Measurements from ENCODE around the gene CRELD2. TPM values are rescaled to one million over a fixed set of nuclear protein-coding genes. Genes with fewer than 3 reads are reported as not detected.

The CRELD2 gene
- total RNA-seq, 1 donor from 2014 or later: 17.5 TPM

DNA sequence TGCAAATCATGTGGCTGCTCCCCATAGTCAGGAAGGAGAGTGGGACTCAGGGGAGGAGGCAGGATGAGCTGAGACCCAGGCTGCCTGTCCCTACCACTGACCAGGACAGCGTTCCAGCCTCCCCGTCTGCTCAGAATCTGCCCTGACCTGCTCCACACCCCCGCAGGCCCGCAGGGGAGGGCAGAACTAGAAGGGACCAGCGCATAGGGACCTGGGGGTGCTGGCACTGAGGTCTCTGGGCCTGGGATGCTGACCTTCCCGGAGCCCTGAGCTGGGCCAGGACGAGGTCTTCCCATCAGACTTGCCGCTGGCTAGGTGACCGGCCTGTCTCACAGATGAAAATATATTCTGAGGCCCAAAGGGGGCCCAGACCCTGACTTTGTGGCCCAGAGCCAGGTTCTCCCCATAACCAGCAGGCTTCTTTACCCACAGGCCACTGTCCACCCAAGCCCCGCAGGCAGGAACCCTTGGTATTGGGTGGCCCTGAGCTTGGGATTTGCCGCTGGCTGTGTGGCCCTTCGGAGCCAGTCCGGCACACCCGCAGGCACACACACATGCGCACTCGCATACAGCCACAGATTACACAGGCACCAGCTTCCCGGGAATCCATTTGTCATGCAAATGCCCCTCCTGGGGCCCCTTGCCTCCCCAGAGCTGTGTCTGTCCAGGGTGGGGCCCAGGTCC, 28.3 kb downstream of the CRELD2 start:
- no peak for DNase-seq

DNA sequence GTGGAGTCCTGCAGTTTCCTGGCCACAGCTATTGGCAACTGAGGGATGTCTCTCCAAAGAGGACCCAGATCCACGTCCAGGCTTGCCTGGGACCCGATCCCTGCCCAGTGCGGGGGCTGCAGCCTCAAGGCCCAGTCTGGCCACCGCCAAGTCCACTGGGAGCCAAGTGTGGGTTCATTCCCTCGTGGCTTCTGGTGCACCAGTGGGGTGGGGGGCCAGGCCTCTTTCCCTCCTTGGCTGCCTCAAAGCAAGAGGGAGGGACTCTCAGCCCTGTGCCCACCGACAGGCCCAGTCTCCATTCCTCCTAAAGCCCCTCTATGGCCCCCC, 28.8 kb downstream of the CRELD2 start:
- no peak for DNase-seq

GRCh38 chr22:49948116-49948957, 29.9 kb downstream of the CRELD2 start:
- DNase-seq: no peak

GRCh38 chr22:49948958-49949913, 30.8 kb downstream of the CRELD2 start:
- DNase-seq: no peak

- DNase-seq: no peak
These were observed 31.5 kb downstream of the CRELD2 start for GRCh38 chr22:49949914-49950292.

- no peak for DNase-seq
These were observed 32.1 kb downstream of the CRELD2 start for GRCh38 chr22:49950396-49950994.

- DNase-seq: no peak
These were observed 32.7 kb downstream of the CRELD2 start for GRCh38 chr22:49951000-49951677.

GRCh38 chr22:49951678-49951985, 33.2 kb downstream of the CRELD2 start:
- no peak for DNase-seq

- no peak for DNase-seq
These were observed 33.8 kb downstream of the CRELD2 start for GRCh38 chr22:49951986-49952896.

GRCh38 chr22:49953027-49953679, 34.7 kb downstream of the CRELD2 start:
- no peak for DNase-seq

GRCh38 chr22:49953680-49954344, 35.4 kb downstream of the CRELD2 start:
- DNase-seq: no peak

- DNase-seq: no peak
These were observed 35.9 kb downstream of the CRELD2 start for GRCh38 chr22:49954354-49954753.

- no peak for DNase-seq
These were observed 36.7 kb downstream of the CRELD2 start for GRCh38 chr22:49954991-49955580.

DNA sequence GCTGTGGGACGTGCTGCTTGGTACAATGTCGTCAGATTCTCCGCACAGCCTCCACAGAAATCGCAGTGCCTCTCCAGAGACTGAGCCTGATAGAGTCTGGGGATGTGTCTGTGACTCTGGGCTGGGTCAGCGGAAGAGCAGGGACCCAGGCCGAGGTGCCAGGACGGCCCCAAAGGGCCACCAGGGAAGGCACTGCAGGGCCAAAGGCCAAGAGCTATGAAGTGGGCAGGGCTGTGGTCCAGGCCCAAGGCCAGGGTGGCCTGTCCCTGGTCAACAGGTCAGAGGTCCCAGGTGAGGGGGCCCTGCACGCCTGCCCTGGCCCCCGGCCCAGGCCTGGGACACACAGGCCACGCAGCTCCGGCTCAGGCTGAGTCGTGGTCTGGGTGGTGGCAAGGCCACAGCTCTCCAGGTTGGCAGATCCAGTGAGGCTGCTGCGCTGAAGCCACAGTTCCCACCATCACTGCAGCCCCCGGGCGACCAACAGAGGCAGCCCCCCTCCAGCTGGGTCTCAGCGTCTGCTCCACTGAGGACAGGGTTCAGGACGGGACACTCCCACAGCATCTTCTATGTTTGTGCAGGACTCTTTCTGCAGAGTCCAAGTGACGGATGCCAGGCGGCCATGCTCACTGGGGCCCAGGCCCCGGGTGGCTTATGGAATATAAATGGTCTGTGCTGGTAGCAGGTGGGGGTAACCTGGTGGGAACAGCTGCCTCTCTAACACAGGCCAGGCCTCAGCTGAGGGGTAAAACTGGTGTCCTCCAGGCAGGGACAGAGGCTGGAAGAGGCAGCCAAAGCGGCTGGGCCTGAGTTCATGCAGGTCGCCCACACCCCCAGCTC, 37.4 kb downstream of the CRELD2 start:
- no peak for DNase-seq

GRCh38 chr22:49956418-49956770, 38.0 kb downstream of the CRELD2 start:
- DNase-seq: no peak

DNA sequence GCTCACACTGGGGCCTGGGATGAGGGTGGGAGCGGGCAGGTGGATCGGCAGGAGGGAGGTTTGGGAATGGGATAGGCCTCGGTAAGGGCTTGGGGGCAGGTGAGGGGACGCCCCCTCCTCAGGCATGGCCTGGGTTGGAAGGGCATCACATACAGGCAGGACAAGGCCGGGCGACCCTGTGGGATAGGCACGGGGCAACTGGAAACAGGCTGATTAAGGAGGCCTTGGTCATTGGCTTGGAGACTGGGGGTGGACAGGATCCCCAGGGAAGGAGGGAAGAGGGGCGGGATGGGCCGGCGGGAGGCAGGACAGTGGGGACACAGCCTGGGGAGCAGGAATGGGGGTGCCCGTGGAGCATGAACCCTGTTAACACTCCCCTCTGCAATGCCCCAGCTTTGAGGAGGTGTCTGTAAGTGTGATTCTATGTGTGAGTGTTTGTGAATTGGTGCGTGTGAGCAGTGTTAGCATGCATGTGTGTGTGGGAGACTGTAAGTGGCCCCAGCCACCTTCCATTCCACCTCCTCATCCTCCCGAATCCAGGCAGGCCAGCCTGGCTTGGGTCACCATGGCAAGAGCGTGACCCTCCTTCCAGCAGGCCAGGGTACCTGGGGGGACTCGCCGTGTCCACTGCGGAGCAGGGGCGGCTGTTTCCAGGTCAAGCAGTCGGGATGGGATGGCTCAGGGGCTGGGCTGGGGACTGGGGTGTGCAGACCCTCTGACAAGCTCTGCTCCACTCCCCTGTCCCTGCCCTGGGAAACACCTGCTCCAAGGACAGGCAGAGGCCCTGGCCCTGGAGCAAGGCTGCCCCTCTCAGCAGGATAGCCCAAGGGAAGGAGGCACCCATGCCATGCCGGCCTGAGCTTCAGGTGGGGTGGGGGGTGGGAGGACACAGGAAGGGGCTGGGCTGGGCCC, 38.7 kb downstream of the CRELD2 start:
- no peak for DNase-seq

- no peak for DNase-seq
These were observed 39.5 kb downstream of the CRELD2 start for GRCh38 chr22:49957826-49958365.
